ENCODE results near the gene RTCB. TPM values are rescaled to one million over a fixed set of nuclear protein-coding genes. Genes with fewer than 3 reads are reported as not detected.

The RTCB gene
- total RNA-seq, 1 experiment from 2014 or later, result 91.8 TPM

GRCh38 chr22:32339190-32340012, 72.6 kb downstream of the RTCB start:
- Histone ChIP-seq H3K27ac (no peak overlapping the region), H3K4me1 (no peaks in the 10 kb centered on the region), H3K36me3 (no peaks in the 10 kb centered on the region), H3K9me3 (replicated peaks) (no peaks in the 10 kb centered on the region), H3K27me3 (no peaks in the 10 kb centered on the region), H3K4me3 (no peak overlapping the region)
- DNase-seq, result no peak

DNA sequence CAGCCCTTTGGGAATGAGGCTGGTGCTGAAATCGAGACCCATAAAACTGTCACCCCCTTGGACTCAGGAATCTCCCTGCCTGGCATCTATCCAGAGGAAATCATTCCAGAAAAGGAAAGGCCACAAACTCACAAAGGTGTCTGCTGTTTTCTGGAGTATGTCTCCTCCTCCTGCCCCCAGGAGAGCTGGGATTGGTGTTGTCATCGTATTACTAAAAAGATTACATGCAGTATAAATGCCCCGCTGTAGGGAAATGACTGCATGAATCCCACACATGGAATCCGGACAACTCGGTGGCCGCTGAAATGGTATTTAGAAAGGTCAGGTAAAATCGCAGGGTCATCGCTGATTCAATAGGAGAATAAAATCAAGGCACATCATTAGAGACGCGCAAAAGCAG, 73.3 kb downstream of the RTCB start:
- Histone ChIP-seq H3K9me3 (replicated peaks) (no peaks in the 10 kb centered on the region), H3K27me3 (no peaks in the 10 kb centered on the region), H3K4me1 (no peaks in the 10 kb centered on the region), H3K36me3 (no peaks in the 10 kb centered on the region), H3K4me3 (no peak overlapping the region), H3K27ac (no peak overlapping the region)
- DNase-seq, result no peak

Other genes with a start within 250 kb of the RTCB start
- not detected in 2 replicates for gene RFPL2, start 207.2 kb downstream of the RTCB start, total RNA-seq (2014; rRNA removed; shearing (Covaris generic))
- 0.10 TPM in 1 of 2 replicates, not detected in the other for gene SLC5A4, start 156.9 kb downstream of the RTCB start, total RNA-seq (2014; rRNA removed; shearing (Covaris generic))
- gene RFPL3, start 54.4 kb downstream of the RTCB start, total RNA-seq (2014; rRNA removed; shearing (Covaris generic)), result not detected in 2 replicates
- gene BPIFC, start 52.2 kb upstream of the RTCB start, total RNA-seq (2014; rRNA removed; shearing (Covaris generic)), result not detected in 2 replicates
- gene FBXO7, start 62.6 kb upstream of the RTCB start, total RNA-seq (2014; rRNA removed; shearing (Covaris generic)), result 78.4 and 82.4 TPM in 2 replicates